Stomach (tissue), 9 donors: Measurements from ENCODE around the gene CSNK2B. TPM values are rescaled to one million over a fixed set of nuclear protein-coding genes. Genes with fewer than 3 reads are reported as not detected.
A peak's percentile ranks its signal among the peaks of the same experiment; 100 is the strongest.

Experiments
- DNase-seq, 2 donors: peaks; one replicate each; pipeline versions ENCODE4 v3.0.0 to v3.0.0-alpha.2; 2013 to 2019
- H3K27ac ChIP-seq, 5 donors: fragments of 200-600 bp in 4 of 5; sonication (generic) in 4 of 5; one replicate each; pipeline ENCODE4 v1.5.1; 2013 to 2019; ENCODE audit warnings: mild to moderate bottlenecking in 1 of 5, moderate library complexity in 1 of 5
- H3K27me3 ChIP-seq, 3 donors: fragments of 200-600 bp; sonication (generic); one replicate each; pipeline ENCODE4 v1.5.1; 2017 to 2019; ENCODE audit warnings: mixed run types in 1 of 3
- H3K36me3 ChIP-seq, 4 donors: fragments of 200-600 bp; sonication (generic); 1 replicate in 3 of 4; 2 replicates in 1 of 4; pipeline ENCODE4 v1.5.1; 2016 to 2019
- H3K4me1 ChIP-seq, 4 donors: fragments of 200-600 bp; sonication (generic); one replicate each; pipeline ENCODE4 v1.5.1; 2016 to 2019
- H3K4me3 ChIP-seq, 4 donors: fragments of 200-600 bp; sonication (generic) in 3 of 4; one replicate each; pipeline ENCODE4 v1.5.1; 2016 to 2019; ENCODE audit warnings: mild to moderate bottlenecking in 1 of 4
- H3K9me3 ChIP-seq, 4 donors: fragments of 200-600 bp; sonication (generic); one replicate each; pipeline ENCODE4 v1.5.1; 2016 to 2019
- EP300 ChIP-seq: sonication (generic); formaldehyde crosslinking; IDR thresholded peaks from one replicate; pipeline ENCODE4 v1.6.1; 2017; ENCODE audit warnings: antibody characterized with exemption
- POLR2A ChIP-seq, 4 donors: fragments of 450-650 bp; IDR thresholded peaks; one replicate each; pipeline ENCODE4 v1.6.1; 2016; ENCODE audit warnings: antibody characterized with exemption in 4 of 4, control low read depth in 2 of 4, mild to moderate bottlenecking in 1 of 4, moderate library complexity in 1 of 4
- POLR2AphosphoS5 ChIP-seq, 3 donors: sonication (generic); formaldehyde crosslinking; IDR thresholded peaks; one replicate each; pipeline ENCODE4 v1.6.1; 2016; ENCODE audit warnings: antibody characterized with exemption in 3 of 3
- WGBS, 5 donors: extraction: QIAGEN DNeasy Blood & Tissue Kit in 3 of 5; methylation state at CpG; one replicate each; pipeline versions ENCODE4 v1.1.5 to v1.1.7; 2013 to 2018; 5-methylcytosine and 5-hydroxymethylcytosine counted together
- intact Hi-C: fragments of 100-400 bp; cut with DNase I; formaldehyde crosslinking; loops from one replicate; pipeline ENCODE4 v1.15.1; 2023; ENCODE audit warnings: low total_unique reads
- polyA plus RNA-seq, 3 donors: library from polyadenylated mRNA; stranded (reverse); fragments of 200-250 nt; gene quantifications; one replicate each; pipeline ENCODE4 v1.2.3, GENCODE V29; 2013
- total RNA-seq, 5 donors: library from RNA; depleted of rRNA; stranded (reverse); fragments of >200 nt; gene quantifications; one replicate each; pipeline versions ENCODE4 v1.1.0 to v1.2.3, GENCODE V29; 2014 to 2016
- TF ChIP-seq, protein P1 (sequence below), 7 experiments: fragments of 450-650 bp in 4 of 7; fragments of 200-600 bp in 3 of 7; sonication (generic) in 3 of 7; IDR thresholded peaks; one replicate each; pipeline ENCODE4 v1.5.1; 2016 to 2019; ENCODE audit warnings: antibody characterized with exemption in 7 of 7, control low read depth in 2 of 7, mild to moderate bottlenecking in 1 of 7
- donor health status: healthy with polysubstance abuse.
- donor health status: Bipolar disorder and iron deficiency.
- donor health status: healthy.

The CSNK2B gene
- total and polyA plus RNA-seq, 8 donors, result 11.3 to 375 (median 166) TPM

GRCh38 chr6:31662124-31662723 lies 3.7 kb upstream of the CSNK2B start:
- 86 to 93% (median 91%) methylated on average over 12 of the region's 12 CpGs for WGBS, 5 donors

GRCh38 chr6:31663126-31663960 lies 2.5 kb upstream of the CSNK2B start:
- no peak for DNase-seq
- TF ChIP-seq EP300 (no peak), POLR2AphosphoS5 (IDR thresholded peaks at IDR 0.05) (no peak), POLR2A (IDR thresholded peaks at IDR 0.05) (no peak)
- TF ChIP-seq, protein P1, sequence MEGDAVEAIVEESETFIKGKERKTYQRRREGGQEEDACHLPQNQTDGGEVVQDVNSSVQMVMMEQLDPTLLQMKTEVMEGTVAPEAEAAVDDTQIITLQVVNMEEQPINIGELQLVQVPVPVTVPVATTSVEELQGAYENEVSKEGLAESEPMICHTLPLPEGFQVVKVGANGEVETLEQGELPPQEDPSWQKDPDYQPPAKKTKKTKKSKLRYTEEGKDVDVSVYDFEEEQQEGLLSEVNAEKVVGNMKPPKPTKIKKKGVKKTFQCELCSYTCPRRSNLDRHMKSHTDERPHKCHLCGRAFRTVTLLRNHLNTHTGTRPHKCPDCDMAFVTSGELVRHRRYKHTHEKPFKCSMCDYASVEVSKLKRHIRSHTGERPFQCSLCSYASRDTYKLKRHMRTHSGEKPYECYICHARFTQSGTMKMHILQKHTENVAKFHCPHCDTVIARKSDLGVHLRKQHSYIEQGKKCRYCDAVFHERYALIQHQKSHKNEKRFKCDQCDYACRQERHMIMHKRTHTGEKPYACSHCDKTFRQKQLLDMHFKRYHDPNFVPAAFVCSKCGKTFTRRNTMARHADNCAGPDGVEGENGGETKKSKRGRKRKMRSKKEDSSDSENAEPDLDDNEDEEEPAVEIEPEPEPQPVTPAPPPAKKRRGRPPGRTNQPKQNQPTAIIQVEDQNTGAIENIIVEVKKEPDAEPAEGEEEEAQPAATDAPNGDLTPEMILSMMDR (IDR thresholded peaks at IDR 0.05), result no peak
- Histone ChIP-seq H3K36me3 (peaks cover 22 to 38% (median 35%) of the 10 kb centered on the region in 4 donors), H3K27me3 (no peaks in the 10 kb centered on the region), H3K4me3 (peak overlapping the region; percentile 72 to 98 (median 90)), H3K4me1 (peaks cover 47 to 79% (median 77%) of the 10 kb centered on the region in 4 donors), H3K9me3 (no peaks in the 10 kb centered on the region), H3K27ac (peak overlapping the region; percentile 11 to 98 (median 96))
- 46 to 63% (median 57%) methylated on average over 9 of the region's 9 CpGs for WGBS, 5 donors
- intact Hi-C loops, result no loop called here

More at GRCh38 chr6:31662124-31662723, 3.7 kb upstream of the CSNK2B start:
- no peak for DNase-seq
- peak overlapping the region in 3 of 5 donors; percentile 26 to 91 (median 87) for H3K27ac ChIP-seq
- H3K27me3 ChIP-seq, result no peaks in the 10 kb centered on the region
- peaks cover 49 to 81% (median 77%) of the 10 kb centered on the region in 4 donors for H3K4me1 ChIP-seq
- H3K4me3 ChIP-seq, result no peak overlapping the region
- H3K9me3 ChIP-seq, result no peaks in the 10 kb centered on the region
- H3K36me3 ChIP-seq, result peaks cover 18 to 38% (median 30%) of the 10 kb centered on the region in 4 donors
- intact Hi-C loops, result no loop called here
- TF ChIP-seq, protein P1 (IDR thresholded peaks at IDR 0.05), result no peak
- TF ChIP-seq POLR2A (IDR thresholded peaks at IDR 0.05) (no peak), EP300 (no peak), POLR2AphosphoS5 (IDR thresholded peaks at IDR 0.05) (no peak)

DNA sequence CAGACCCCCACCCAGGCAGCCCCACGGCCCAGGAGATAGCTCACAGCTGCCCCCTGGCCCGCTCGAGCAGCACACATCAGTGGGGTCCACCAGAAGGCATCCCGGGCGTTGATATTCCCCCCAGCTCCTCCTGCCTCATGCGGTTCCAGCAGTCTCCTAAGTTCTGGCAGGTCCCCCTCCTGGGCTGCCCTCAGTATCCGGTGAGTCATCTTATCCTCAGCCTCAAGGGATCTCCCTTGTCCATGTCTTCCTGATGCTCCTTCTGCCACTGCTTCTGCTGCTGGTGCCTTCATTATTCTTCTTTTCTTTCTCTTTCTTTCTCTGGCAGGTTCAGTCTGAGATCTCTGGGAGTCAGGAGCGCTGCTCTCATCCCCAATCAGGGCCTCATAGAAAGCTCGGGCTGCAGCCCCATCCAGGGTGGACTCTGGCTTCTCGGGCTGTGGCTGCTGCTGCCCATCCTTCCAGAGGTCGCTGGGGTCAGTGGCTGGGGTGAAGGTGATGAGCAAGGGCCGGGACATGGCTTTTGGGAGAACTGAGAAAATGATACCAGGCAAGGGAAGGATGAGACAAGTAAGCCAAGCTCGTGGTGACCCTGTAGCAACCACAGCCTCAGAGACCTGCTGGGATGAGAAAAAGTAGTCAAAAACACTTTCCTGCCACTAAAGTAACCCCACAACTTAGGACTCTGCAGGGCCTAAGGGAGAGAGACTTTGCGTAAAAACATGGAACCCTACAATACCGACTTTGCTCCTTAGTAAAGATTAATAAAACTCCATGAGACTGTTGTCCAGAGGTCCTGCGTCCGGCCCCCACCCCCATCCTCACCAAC lies 1.7 kb upstream of the CSNK2B start:
- 17 to 23% (median 20%) methylated on average over 17 of the region's 17 CpGs for WGBS, 5 donors
- Histone ChIP-seq H3K27ac (peak overlapping the region; percentile 94 to 98 (median 97)), H3K4me1 (peaks cover 39 to 78% (median 69%) of the 10 kb centered on the region in 4 donors), H3K27me3 (no peaks in the 10 kb centered on the region), H3K9me3 (no peaks in the 10 kb centered on the region), H3K36me3 (peaks cover 30 to 46% (median 43%) of the 10 kb centered on the region in 4 donors), H3K4me3 (peak overlapping the region; percentile 72 to 98 (median 90))
- intact Hi-C loops, result no loop called here
- TF ChIP-seq, protein P1 (IDR thresholded peaks at IDR 0.05), result no peak
- TF ChIP-seq POLR2A (IDR thresholded peaks at IDR 0.05) (no peak), POLR2AphosphoS5 (IDR thresholded peaks at IDR 0.05) (no peak), EP300 (no peak)
- peak in 1 of 2 donors; percentile 52 for DNase-seq
